ENCODE measurements around the gene ATXN7L1. TPM values are rescaled to one million over a fixed set of nuclear protein-coding genes. Genes with fewer than 3 reads are reported as not detected.

The ATXN7L1 gene
- total RNA-seq, 6 experiments from 2014 or later, result 7.1 to 15.7 (median 11.0) TPM

DNA sequence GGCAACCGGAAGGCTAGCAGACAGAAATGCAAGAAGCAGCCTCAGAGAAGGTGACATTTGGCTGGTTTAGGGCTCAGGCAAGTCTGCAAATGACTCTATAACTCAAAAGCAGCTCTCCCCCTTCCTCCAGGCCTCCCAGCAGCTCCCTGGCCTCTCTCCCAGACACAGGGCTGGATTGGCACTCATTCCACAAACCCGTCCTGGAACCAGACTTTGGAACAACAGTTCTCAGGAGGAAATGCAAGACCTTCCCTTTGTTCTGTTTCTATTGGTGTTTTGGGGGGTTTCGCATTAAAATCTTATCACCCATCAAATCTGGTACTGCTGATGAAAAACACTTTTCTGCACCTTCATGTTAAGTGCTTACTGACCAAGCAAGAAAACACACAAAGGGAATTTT, 254.8 kb downstream of the ATXN7L1 start:
- WGBS (ENCODE audit: insufficient coverage, low coverage, low lambda C conversion rate, missing lambda C conversion rate), result 53% methylated on average over 3 of the region's 3 CpGs
- peak in 1 of 4 donors; percentile 28 for ATAC-seq
- Histone ChIP-seq H3K27ac (no peak overlapping the region), H3K9me3 (no peaks in the 10 kb centered on the region), H3K27me3 (no peaks in the 10 kb centered on the region), H3K36me3 (peaks cover 0 to 29% (median 9%) of the 10 kb centered on the region in 4 donors), H3K4me3 (no peak overlapping the region), H3K4me1 (no peaks in the 10 kb centered on the region)
- DNase-seq, result no peak
- TF ChIP-seq POLR2A (IDR thresholded peaks at IDR 0.05), result no peak
- TF ChIP-seq, protein P1, sequence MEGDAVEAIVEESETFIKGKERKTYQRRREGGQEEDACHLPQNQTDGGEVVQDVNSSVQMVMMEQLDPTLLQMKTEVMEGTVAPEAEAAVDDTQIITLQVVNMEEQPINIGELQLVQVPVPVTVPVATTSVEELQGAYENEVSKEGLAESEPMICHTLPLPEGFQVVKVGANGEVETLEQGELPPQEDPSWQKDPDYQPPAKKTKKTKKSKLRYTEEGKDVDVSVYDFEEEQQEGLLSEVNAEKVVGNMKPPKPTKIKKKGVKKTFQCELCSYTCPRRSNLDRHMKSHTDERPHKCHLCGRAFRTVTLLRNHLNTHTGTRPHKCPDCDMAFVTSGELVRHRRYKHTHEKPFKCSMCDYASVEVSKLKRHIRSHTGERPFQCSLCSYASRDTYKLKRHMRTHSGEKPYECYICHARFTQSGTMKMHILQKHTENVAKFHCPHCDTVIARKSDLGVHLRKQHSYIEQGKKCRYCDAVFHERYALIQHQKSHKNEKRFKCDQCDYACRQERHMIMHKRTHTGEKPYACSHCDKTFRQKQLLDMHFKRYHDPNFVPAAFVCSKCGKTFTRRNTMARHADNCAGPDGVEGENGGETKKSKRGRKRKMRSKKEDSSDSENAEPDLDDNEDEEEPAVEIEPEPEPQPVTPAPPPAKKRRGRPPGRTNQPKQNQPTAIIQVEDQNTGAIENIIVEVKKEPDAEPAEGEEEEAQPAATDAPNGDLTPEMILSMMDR (IDR thresholded peaks at IDR 0.05), result no peak
- intact Hi-C loops (cut with DNase I), result no loop called here

DNA sequence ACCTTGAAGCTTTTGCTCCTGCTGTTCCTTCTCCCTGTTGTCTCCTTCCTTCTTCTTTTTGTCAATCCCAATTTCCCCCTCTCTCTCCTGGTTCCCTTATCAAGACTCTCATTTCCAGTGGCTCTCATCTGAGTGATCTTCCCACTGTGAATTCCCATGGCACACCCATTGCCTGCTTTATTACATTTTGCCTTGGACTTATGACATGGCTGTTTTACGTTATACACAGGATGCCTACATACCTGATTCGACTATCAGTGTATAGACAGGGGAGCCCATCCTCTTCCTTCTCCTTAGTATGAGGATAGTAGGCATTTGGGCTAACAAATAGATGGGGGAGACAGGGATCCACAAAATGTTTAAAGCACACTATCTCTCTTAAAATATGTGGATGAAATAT, 255.2 kb downstream of the ATXN7L1 start:
- DNase-seq, result no peak
- H3K27me3 ChIP-seq, result no peaks in the 10 kb centered on the region
- no peak for TF ChIP-seq POLR2A (IDR thresholded peaks at IDR 0.05)
- TF ChIP-seq, protein P1 (IDR thresholded peaks at IDR 0.05), result no peak
- no peaks in the 10 kb centered on the region for H3K9me3 ChIP-seq
- no peak overlapping the region for H3K27ac ChIP-seq
- ATAC-seq, result no peak
- H3K36me3 ChIP-seq, result peaks cover 0 to 29% (median 9%) of the 10 kb centered on the region in 4 donors
- no peaks in the 10 kb centered on the region for H3K4me1 ChIP-seq
- WGBS (ENCODE audit: insufficient coverage, low coverage, low lambda C conversion rate, missing lambda C conversion rate), result 42% methylated on average over 2 of the region's 2 CpGs
- intact Hi-C loops (cut with DNase I), result no loop called here
- no peak overlapping the region for H3K4me3 ChIP-seq

DNA sequence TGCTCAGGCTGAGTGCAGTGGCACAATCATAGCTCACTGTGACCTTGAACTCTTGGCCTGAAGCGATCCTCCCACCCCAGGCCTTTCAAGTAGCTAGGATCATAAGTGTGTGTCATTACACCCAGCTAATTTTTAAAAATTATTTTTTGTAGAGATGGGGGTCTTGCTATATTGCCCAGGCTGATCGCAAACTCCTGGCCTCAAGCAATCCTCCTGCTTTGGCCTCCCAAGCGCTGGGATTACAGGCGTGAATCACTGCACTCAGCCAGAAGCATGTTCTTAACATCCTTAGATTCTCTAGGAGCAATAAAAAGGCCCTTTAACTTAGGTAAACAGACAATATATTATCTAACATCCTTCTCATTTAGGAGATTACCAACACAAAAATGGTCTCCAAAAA, 256.8 kb downstream of the ATXN7L1 start:
- Histone ChIP-seq H3K4me3 (no peak overlapping the region), H3K9me3 (no peaks in the 10 kb centered on the region), H3K27me3 (no peaks in the 10 kb centered on the region), H3K27ac (no peak overlapping the region), H3K36me3 (peaks cover 0 to 32% (median 9%) of the 10 kb centered on the region in 4 donors), H3K4me1 (no peaks in the 10 kb centered on the region)
- intact Hi-C loops (cut with DNase I), result no loop called here
- whole genome bisulfite sequencing (ENCODE audit: insufficient coverage, low coverage, low lambda C conversion rate, missing lambda C conversion rate), result 100% methylated on average over 3 of the region's 4 CpGs
- DNase-seq (no peak), ATAC-seq (no peak)
- no peak for TF ChIP-seq POLR2A (IDR thresholded peaks at IDR 0.05)
- TF ChIP-seq, protein P1 (IDR thresholded peaks at IDR 0.05), result no peak

DNA sequence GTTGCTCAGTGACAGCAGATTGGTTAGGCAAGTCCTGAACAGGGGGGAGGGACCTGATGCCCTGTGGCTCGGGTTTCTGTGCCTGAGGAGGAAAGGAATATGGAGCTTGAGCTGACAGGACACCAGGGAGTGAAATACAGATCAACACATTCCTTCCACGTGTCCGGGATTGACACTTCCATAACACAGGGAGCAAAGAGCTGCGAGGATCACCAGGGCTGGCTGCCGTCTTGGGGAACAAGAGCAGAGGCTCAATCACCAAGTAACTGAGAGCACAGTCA, 258.4 kb downstream of the ATXN7L1 start:
- TF ChIP-seq, protein P1 (IDR thresholded peaks at IDR 0.05), result no peak
- no peak for TF ChIP-seq POLR2A (IDR thresholded peaks at IDR 0.05)
- DNase-seq (no peak), ATAC-seq (no peak)

More for the DNA sequence above, 258.4 kb downstream of the ATXN7L1 start:
- 100% methylated on average over 1 of the region's 5 CpGs for WGBS (ENCODE audit: insufficient coverage, low coverage, low lambda C conversion rate, missing lambda C conversion rate)
- no peak overlapping the region for H3K27ac ChIP-seq
- H3K9me3 ChIP-seq, result no peaks in the 10 kb centered on the region
- no peaks in the 10 kb centered on the region for H3K27me3 ChIP-seq
- no peak overlapping the region for H3K4me3 ChIP-seq
- H3K4me1 ChIP-seq, result no peaks in the 10 kb centered on the region
- intact Hi-C loops (cut with DNase I), result no loop called here
- peaks cover 0 to 32% (median 4%) of the 10 kb centered on the region in 4 donors for H3K36me3 ChIP-seq
